ENCODE measurements around the gene VSTM2L.
A peak's percentile ranks its signal among the peaks of the same experiment; 100 is the strongest.

The VSTM2L gene

GRCh38 chr20:37901654-37902503 lies 1.0 kb upstream of the VSTM2L start:
- no peak for DNase-seq

DNA sequence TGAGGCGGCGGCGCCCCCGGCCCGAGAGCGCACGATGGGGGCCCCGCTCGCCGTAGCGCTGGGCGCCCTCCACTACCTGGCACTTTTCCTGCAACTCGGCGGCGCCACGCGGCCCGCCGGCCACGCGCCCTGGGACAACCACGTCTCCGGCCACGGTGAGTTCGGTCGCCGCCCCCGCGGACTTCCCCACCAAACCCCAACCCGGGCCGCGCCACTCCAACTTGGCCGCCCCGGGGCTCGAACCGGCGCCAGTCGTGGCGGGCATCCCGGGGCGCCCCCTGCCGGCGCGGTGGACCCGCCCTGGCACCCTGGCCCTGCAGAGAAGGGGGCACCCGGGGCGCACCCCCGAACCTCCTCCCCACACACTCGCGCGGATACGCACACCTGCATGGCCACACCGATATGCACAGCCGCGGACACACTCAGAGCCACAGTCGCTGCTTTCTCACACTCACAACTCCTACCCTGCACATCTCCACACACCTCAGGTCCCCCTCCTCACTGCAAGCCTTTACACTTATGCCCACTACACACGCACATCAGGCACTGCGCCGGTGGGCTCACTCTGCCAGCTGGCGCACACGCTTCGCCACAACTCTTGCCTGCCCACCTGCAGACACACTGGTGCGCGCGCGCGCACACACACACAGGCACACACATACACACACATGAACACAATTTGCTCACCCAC lies 535 bp downstream of the VSTM2L start:
- peak; percentile 65 for DNase-seq

- no peak for DNase-seq
These were observed 1.2 kb downstream of the VSTM2L start for GRCh38 chr20:37904008-37904642.

DNA sequence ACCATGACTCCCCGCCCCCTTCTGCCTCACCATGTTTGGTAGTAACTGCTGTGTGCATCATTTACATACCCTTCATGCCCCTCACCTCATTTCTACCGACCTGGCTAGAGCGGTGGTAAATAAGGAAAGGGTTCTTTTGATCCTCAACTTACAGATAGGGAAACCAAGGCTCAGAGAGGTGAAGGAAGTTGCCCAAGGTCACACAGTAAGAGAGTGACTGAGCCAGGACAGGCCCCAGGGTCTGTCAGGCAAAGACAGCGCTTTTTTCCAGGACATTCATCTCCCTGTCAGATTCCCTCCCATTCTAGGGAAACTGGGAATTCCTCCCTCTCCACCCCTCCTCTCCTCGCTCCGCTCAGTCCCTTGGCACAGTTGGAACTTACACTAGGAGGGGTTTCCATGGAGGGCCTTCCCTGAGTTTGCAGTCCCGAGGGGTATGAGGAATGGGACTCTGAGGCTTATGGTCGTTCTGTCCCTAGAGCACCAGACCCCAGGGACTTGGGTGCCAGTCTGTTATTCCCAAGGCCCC lies 2.0 kb downstream of the VSTM2L start:
- no peak for DNase-seq

GRCh38 chr20:37905671-37906613 lies 3.0 kb downstream of the VSTM2L start:
- no peak for DNase-seq

- DNase-seq, result no peak
These were observed 4.4 kb downstream of the VSTM2L start for GRCh38 chr20:37907330-37907676.

DNA sequence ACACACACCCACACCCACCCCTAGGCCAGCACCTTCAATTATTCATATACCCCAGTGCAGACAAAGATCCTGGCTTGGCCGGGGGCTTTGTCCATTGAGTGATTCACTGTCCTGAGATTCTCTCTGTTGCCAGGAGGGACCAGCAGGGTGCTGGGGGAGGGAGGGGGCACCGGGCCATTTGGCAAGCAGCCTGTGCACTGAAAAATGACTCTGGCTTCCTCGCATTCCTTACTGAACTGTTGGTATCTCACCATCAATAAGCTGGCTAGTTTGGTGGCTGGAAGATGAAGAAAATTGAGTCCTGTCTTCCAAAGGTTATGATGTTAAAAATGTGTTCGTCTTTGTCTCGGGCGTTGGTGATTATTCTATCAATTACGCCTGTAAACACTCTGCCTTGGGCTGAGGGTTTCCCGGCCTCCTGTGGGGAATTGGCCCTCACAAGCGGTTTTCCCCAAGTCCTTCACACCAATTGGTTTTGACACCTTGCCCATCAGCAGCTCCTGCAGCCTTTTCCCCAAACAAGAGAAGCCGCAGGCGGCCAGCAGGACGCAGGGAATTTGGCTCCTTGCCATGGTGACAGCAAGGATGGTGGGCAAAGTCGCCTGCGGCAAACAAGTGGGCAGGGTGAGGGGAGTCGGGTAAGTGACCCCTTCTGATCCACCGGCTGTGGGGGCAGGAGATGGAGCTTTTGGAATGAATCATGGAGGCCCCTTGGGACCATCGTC lies 4.9 kb downstream of the VSTM2L start:
- no peak for DNase-seq

- no peak for DNase-seq
These were observed 8.3 kb downstream of the VSTM2L start for GRCh38 chr20:37911261-37911660.

DNA sequence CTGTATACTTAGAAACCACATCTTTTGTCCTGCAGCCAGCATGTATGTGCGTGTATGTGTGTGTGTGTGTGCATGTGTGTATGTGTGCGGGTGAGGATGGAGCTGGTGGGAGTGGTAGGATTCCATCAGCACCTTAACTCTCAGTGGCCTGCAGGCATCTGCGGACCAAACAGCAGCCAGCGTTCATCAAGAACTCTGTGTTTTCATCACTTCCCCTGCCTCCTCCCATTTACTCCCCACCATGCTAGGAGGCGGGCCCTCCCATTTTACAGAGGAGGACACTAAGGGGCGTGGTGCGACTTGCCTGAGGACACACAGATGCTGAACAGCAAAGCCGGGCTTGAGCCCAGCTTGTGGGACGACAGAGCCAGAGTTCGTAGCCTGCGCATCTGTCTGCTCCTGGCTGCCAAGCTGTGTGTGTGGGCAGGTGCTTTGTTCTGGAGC lies 8.9 kb downstream of the VSTM2L start:
- no peak for DNase-seq

- no peak for DNase-seq
These were observed 9.9 kb downstream of the VSTM2L start for GRCh38 chr20:37912874-37913273.

- DNase-seq, result no peak
These were observed 10.8 kb downstream of the VSTM2L start for GRCh38 chr20:37913567-37914366.

DNA sequence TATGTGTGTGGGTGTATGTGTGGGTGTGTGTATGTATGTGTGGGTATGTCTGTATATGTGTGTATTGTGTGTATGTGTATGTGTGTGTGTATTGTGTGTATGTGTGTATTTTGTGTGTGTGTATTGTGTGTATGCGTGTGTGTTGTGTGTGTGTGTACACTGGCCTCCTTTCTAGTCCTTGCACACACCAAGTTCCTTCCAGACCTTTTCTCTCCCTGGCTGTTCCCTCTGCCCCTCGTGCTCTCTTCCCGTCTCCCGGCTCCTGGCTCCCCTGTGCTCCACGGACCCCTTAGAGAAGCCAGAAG lies 11.4 kb downstream of the VSTM2L start:
- DNase-seq, result no peak

DNA sequence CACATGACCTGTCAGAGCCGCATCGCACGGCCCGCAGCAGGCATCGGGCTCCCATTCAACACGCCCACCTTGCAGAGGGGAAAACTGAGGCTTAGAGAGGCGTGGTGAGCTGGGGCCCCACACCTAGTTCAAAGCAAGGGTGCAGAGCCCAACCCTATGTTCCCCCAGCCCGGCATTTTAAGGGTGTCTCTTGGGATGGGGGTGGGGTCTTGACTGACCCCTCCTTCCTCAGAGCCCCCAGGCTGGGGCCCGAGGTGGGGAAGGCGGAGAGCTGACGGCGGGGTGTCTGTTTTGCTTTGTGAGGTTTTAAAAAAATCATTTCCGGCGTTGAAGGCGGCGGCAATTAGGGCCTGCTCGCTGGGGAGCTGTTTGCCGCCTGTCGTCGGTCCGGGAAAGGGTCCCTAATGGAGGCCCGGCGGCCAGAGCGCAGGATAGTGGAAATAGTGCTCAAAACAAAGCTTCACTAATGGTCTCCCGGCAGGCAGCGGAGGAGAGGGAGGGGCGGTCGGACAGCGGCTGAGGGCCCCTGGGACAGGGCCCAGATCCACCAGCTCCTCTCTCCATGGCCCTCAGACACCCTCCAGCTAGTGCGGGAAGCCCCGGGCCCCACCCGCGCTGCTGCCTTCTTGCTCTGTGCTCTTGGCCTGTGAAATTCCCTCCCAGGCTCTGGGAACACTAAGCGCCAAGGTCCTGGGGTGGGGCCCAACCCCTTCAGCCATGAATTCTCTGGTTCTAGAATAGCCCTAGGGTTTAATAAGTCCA lies 11.9 kb downstream of the VSTM2L start:
- DNase-seq, result no peak

DNA sequence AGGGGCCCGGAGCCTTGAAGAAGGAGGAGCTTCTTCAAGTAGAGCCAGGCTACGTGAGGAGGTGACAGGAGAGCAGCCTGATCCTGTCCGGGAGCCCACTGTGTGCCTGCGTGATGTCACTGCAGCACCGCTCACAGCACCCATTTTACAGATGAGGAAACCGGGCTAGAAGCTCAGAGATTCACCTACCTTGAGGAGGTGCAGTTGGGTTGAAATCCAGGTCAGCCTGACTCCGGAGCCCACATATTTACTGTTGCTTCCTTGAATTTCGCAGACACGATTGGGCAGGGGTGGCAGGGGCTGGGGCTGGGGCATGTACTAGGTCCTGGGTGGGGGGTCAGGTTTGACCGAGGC lies 12.5 kb downstream of the VSTM2L start:
- DNase-seq, result no peak

- no peak for DNase-seq
These were observed 13.1 kb downstream of the VSTM2L start for GRCh38 chr20:37915800-37916570.

- no peak for DNase-seq
These were observed 14.5 kb downstream of the VSTM2L start for GRCh38 chr20:37917461-37917860.

GRCh38 chr20:37918035-37918434 lies 15.1 kb downstream of the VSTM2L start:
- no peak for DNase-seq

DNA sequence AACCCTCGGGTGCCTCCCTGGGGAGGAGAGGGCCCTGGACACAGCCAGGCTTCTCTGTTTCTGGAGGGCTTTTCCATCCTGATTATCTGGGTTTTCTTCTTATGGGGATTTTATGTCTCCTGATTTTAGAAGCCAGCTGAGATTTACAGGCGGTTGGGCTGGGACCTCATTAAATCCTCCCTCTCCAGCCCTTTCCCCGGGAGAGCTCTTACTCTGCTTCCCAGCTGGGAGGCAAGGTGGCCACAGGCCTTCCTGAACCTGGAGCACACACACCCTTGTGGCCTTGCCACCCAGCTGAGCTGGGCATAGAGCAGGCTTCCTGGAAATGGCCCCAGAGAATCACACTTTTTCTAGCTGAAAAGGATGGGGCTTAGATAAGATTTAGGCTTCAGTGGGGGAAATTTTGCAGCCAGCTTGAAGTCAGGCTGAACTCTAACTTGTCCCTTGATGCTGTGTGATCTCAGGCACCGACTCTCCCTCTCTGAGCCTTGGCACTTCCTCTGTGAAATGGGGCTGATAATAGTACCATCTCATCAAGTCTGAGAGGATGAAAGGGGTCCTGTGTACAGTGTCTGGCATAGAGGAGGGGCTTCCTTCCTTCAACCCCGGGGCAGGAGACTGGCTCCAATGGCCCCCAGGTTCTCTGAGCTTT lies 16.6 kb downstream of the VSTM2L start:
- DNase-seq, result no peak

DNA sequence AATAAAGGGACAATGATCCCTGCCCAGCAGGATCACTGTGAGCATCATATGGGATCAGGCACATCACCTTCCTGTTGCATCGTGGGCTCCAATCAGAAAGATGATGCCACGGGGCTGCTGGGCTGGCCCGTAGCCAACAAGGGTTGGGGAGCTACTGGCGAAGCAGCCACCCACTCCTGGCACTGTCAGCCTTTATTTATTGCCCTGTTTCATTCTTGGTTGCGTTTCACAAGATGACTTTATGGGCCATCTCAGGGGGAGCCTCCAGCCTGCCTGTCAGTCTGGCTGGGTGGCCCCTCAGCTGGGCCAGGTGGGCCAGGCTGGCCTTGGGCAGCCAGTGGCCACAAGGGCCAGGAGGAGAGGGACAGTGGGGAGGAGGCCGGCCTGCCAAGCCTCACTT lies 17.3 kb downstream of the VSTM2L start:
- DNase-seq, result no peak

Measured in activated CD8-positive, alpha-beta memory T cell treated with anti-CD3 and anti-CD28 coated beads, Interleukin-2, amount 50 U/mL, for 48 hours (primary cell).